H1 (cell line): ENCODE measurements around the gene MRPS10. TPM values are rescaled to one million over a fixed set of nuclear protein-coding genes. Genes with fewer than 3 reads are reported as not detected.

ENCODE experiments used
- CHD7 ChIP-seq: fragments of 300-600 bp; sonication (generic); IDR thresholded peaks from 2 replicates; pipeline ENCODE4 v1.7.1; 2012; ENCODE audit warnings: low read length, moderate library complexity, mild to moderate bottlenecking, inconsistent platforms; ENCODE audit not compliant: insufficient replicate concordance
- polyA plus RNA-seq, 7 experiments: library from polyadenylated mRNA; depleted of rRNA in 3 of 7; stranded (reverse) in 5 of 7; unstranded in 2 of 7; fragments of >200 nt in 5 of 7; fragments of 200-250 nt in 2 of 7; gene quantifications; 1 replicate in 5 of 7; 2 replicates in 1 of 7; 4 replicates in 1 of 7; pipeline versions ENCODE4 v1.2.1 to v1.2.3, GENCODE V29; 2011 to 2013; ENCODE audit warnings: missing spikeins in 2 of 7, mixed read lengths in 2 of 7
- total RNA-seq: library from RNA; stranded (reverse); fragmentation: NEBNext Ultra II Directional; extraction: Animal tissue kit (Norgen Biotek cat#: 25700); gene quantifications from 2 replicates; pipeline ENCODE4 v1.2.1, GENCODE V29; 2021

The MRPS10 gene
- total and polyA plus RNA-seq, 2 of the 8 experiments (the other 6 are each of a cell fraction or from before 2014, with no cell fraction given) = 20.5 to 33.6 TPM

GRCh38 chr6:42195415-42195814, 22.2 kb downstream of the MRPS10 start (continued):
- TF ChIP-seq CHD7 = no peak
